GM18873 (cell line): ENCODE measurements around the gene MLYCD.

Experiments
- ATAC-seq: cut with Tn5 transposase; IDR thresholded peaks from one replicate; pipeline ENCODE4 v1.9.1; 2021; ENCODE audit warnings: mild to moderate bottlenecking, moderate library complexity, moderate number of reproducible peaks; ENCODE audit not compliant: unreplicated experiment, low FRiP score

The MLYCD gene

GRCh38 chr16:83895942-83896341 lies 3.0 kb upstream of the MLYCD start:
- ATAC-seq: no peak

GRCh38 chr16:83899272-83899897 lies 470 bp downstream of the MLYCD start:
- ATAC-seq: peak; percentile 41

GRCh38 chr16:83899978-83900377 lies 1.1 kb downstream of the MLYCD start:
- ATAC-seq: no peak

- ATAC-seq: no peak
Observed at GRCh38 chr16:83900571-83900970, 1.7 kb downstream of the MLYCD start.

GRCh38 chr16:83901101-83901500 lies 2.2 kb downstream of the MLYCD start:
- no peak for ATAC-seq

GRCh38 chr16:83903751-83904150 lies 4.8 kb downstream of the MLYCD start:
- ATAC-seq: no peak

GRCh38 chr16:83906683-83907082 lies 7.8 kb downstream of the MLYCD start:
- no peak for ATAC-seq

- no peak for ATAC-seq
Observed at GRCh38 chr16:83907111-83907510, 8.2 kb downstream of the MLYCD start.

GRCh38 chr16:83907631-83908250 lies 8.8 kb downstream of the MLYCD start:
- no peak for ATAC-seq

GRCh38 chr16:83908798-83909197 lies 9.9 kb downstream of the MLYCD start:
- no peak for ATAC-seq

- ATAC-seq: no peak
Observed at GRCh38 chr16:83911290-83911689, 12.4 kb downstream of the MLYCD start.

GRCh38 chr16:83912519-83913244 lies 13.8 kb downstream of the MLYCD start:
- no peak for ATAC-seq

- no peak for ATAC-seq
Observed at GRCh38 chr16:83913245-83913633, 14.3 kb downstream of the MLYCD start.

- ATAC-seq: no peak
Observed at GRCh38 chr16:83914091-83914710, 15.3 kb downstream of the MLYCD start.

- ATAC-seq: no peak
Observed at GRCh38 chr16:83915081-83915480, 16.2 kb downstream of the MLYCD start.

GRCh38 chr16:83915491-83915890 lies 16.6 kb downstream of the MLYCD start:
- ATAC-seq: no peak

GRCh38 chr16:83917152-83918120 lies 18.5 kb downstream of the MLYCD start:
- ATAC-seq: no peak

GRCh38 chr16:83920894-83921491 lies 22.1 kb downstream of the MLYCD start:
- ATAC-seq: no peak

GRCh38 chr16:83923581-83924365 lies 24.9 kb downstream of the MLYCD start:
- ATAC-seq: no peak
